ENCODE measurements around the gene POLRMT.
"Not testable (repeated sequence)": the region's sequence is repeated elsewhere in the genome, so short reads cannot be mapped to it uniquely, and the experiment has no call there.

GRCh38 chr19:603302-603639, 30.1 kb downstream of the POLRMT start:
- not testable (repeated sequence) for TF ChIP-seq FOXA1 (IDR thresholded peaks at IDR 0.05); FOXK2 (IDR thresholded peaks at IDR 0.05); ARNT (IDR thresholded peaks at IDR 0.05); FOXM1 (IDR thresholded peaks at IDR 0.05; ENCODE audit: borderline replicate concordance); SP1 (IDR thresholded peaks at IDR 0.05); ELF4 (IDR thresholded peaks at IDR 0.05)

All from HEK293T (cell line).